VCaP (cell line): ENCODE results near the gene PLCL2.
A peak's percentile ranks its signal among the peaks of the same experiment; 100 is the strongest.

Experiments
- H3K27ac ChIP-seq: fragments of 450-650 bp; 2 replicates; pipeline ENCODE4 v1.5.1; 2017
- CTCF ChIP-seq: fragments of 450-650 bp; conservative IDR thresholded peaks from 2 replicates; pipeline ENCODE4 v1.5.1; 2017; ENCODE audit warnings: mild to moderate bottlenecking, moderate library complexity

The PLCL2 gene

DNA sequence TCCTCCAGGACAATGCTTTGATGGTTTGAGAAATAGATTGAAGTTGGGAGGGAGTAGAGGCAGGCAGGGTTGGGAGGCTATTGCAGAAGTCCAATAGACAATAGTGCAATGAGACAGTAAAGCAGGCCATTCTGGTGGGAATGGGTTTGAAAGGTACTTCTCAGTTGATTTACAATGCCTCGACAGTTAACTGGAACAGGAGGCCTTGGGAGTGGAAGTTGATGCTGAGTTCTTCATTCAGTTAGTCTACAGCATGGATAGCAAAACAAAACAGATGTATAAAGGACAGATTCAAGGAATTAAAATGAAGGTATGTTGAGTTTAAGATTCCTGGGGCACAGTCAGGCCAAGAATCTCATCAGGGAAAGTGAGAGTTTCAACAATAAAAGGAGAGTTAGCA is 6.8 kb upstream of the PLCL2 start:
- TF ChIP-seq CTCF, result no peak
- no peak overlapping the region for H3K27ac ChIP-seq

DNA sequence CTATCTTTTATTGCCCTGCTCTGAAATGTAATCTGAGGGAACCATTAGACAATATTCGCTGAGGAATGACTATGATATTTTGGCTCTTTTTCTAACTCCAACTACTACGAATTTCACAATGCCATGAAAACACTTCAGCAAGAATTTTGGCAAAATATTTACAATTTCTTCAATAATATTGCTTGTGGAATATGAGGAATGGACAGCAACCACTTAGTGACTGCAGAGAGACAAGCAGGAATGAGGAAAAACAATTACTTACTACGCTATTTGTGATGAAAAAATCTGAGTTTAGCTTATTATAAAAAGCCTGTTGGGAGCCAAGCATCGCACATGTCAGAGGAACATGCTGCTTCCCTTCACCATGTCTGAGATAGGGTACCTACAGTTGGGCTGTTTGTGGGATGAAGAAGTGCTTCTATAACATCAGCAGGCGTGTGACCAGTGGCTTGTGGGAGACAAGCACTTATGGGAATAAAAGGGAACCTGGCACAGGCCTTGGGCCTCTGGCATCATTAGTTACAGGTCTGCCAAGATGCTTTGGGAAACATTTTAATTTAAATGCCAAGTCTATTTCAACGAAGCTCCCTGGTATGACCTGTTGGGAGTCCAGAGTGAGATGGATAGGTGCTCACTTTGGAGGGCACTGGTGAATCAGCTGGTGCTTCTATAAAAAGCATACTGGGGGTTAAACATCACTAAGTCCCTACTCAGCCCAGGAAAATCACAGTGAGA is 2.7 kb upstream of the PLCL2 start:
- H3K27ac ChIP-seq, result no peak overlapping the region
- no peak for TF ChIP-seq CTCF

DNA sequence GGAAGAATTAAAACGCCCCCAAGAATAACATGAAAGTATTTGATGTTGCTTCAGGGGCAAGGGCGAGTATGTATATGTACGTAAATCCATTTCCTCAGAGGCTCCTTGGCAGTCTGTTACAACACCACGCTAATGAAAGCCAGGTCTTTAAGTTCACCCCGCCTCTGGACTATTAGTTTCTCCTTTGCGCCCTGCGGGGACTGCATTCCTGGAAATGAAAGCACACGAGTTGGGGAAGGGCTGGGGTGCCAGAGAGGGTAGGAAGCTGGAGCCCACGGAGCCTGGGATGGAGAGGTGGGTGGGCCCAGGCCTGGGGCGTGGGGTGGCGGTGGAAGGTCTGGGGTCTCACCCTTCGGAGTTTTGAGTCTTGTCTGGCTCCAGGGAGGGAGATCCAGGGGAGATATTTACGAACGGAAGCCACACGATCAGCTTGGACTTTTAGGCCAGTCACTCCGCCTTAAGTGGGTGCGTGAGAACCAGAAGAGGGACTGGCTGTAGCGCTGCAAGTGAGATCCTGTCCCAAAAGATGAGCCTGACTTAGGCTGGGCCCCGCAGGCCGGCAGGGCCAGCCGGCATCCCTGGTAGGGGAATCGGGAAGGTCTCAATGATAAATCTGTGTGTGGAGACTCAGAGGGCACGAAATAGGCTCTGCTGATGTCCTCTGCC is 1.6 kb upstream of the PLCL2 start:
- no peak for TF ChIP-seq CTCF
- no peak overlapping the region for H3K27ac ChIP-seq

DNA sequence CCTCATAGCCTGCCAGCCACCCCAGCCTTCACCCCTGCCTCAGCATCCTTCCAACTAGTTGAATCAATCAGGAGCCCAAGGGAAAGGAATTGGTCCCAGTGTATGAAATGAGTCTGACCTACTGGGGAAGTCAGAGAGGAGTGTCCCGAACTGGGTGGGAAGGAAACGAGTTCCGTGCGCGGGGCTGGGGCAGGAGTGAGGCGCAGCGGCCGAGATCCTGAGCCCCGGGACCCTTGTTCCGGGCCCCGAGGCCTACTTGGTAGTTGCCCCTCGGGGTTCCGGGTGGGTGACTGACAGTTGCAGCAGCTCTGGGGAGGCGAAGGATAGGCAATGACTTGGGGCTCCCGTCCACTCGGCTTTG is 1.1 kb upstream of the PLCL2 start:
- no peak for TF ChIP-seq CTCF
- no peak overlapping the region for H3K27ac ChIP-seq

- H3K27ac ChIP-seq, result peak overlapping the region; percentile 64; the same call in 1 of the 2 replicates
- peak; percentile 52 for TF ChIP-seq CTCF
These were observed 539 bp upstream of the PLCL2 start for GRCh38 chr3:16884084-16884747.

DNA sequence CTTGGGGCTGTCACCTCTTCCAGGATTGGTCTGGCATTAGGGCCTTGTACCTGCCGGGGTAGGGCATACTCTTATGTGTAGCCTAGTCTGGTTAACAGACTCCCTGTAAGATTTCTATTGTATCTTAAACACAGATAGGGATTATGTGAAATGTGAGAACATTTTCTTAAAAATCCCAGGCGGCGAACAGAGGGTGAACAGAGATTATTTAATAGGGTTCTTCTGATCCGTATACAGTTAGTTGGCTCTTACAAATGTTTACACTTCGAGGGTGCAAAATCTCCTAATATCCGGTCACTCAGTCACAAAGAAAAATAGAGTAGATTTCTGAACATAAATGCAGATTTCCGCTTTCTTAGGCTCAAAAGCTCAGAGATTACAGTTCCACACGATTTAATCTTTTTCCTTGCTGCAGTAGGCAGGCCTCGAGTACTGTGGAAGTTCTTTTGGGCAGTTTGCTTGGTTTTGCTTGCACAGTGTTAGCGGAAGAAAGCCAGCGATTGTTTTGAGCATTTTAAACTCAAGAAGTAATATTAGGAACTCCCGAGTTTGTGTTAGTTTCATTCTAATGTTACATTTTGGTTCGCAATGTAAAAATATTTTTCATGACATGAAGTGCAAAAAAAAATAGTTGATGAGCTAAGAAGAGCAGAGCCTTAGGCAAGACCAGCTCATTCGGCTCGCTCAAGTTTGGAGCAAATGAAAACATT is 993 bp downstream of the PLCL2 start:
- peak overlapping the region; percentile 64; the same call in 1 of the 2 replicates for H3K27ac ChIP-seq
- TF ChIP-seq CTCF, result no peak

GRCh38 chr3:16886303-16886683 is 1.5 kb downstream of the PLCL2 start:
- no peak for TF ChIP-seq CTCF
- no peak overlapping the region for H3K27ac ChIP-seq
